Esophagus muscularis mucosa (tissue), 4 donors: ENCODE results near the gene CD27.

Source experiments
- CTCF ChIP-seq, 3 experiments: fragments of 200-600 bp in 2 of 3; fragments of 450-650 bp in 1 of 3; sonication (generic) in 2 of 3; IDR thresholded peaks; one replicate each; pipeline ENCODE4 v1.5.1; 2017 to 2019; ENCODE audit warnings: antibody characterized with exemption in 3 of 3, mild to moderate bottlenecking in 2 of 3, moderate library complexity in 1 of 3
- EP300 ChIP-seq: sonication (generic); formaldehyde crosslinking; IDR thresholded peaks from one replicate; pipeline ENCODE4 v1.6.1; 2017; ENCODE audit warnings: antibody characterized with exemption
- POLR2A ChIP-seq: fragments of 450-650 bp; IDR thresholded peaks from one replicate; pipeline ENCODE4 v1.6.1; 2017; ENCODE audit warnings: antibody characterized with exemption, moderate library complexity, mild to moderate bottlenecking, low read depth
- POLR2AphosphoS5 ChIP-seq, 2 donors: sonication (generic); formaldehyde crosslinking; IDR thresholded peaks; one replicate each; pipeline ENCODE4 v1.6.1; 2017; ENCODE audit warnings: antibody characterized with exemption in 2 of 2

- TF ChIP-seq CTCF (IDR thresholded peaks at IDR 0.05) (no peak), EP300 (no peak), POLR2AphosphoS5 (IDR thresholded peaks at IDR 0.05) (no peak), POLR2A (no peak)
These were observed 1.3 kb upstream of the CD27 start for GRCh38 chr12:6443361-6443983.
